ENCODE measurements around the gene ADM5. TPM values are rescaled to one million over a fixed set of nuclear protein-coding genes. Genes with fewer than 3 reads are reported as not detected.
A peak's percentile ranks its signal among the peaks of the same experiment; 100 is the strongest.

The ADM5 gene
- total RNA-seq, 1 donor from 2014 or later, result 0.53 TPM

- H3K36me3 ChIP-seq (ENCODE audit: control insufficient read depth, insufficient read depth, low read length), result peaks cover 29% of the 10 kb centered on the region
- FAIRE-seq, result no peak
- DNase-seq (ENCODE audit: low read depth), result peak; percentile 67
- no peaks in the 10 kb centered on the region for H3K27me3 ChIP-seq (ENCODE audit: control insufficient read depth, insufficient read depth, low read length)
- peak; percentile 100 for TF ChIP-seq CTCF (IDR thresholded peaks at IDR 0.05; ENCODE audit: insufficient read depth, low read length, severe bottlenecking)
- H3K4me3 ChIP-seq (ENCODE audit: low read depth, low read length), result no peak overlapping the region
Measured at GRCh38 chr19:49680421-49681351, 8.7 kb upstream of the ADM5 start.

GRCh38 chr19:49681830-49682229, 7.6 kb upstream of the ADM5 start:
- no peak for TF ChIP-seq CTCF (IDR thresholded peaks at IDR 0.05; ENCODE audit: insufficient read depth, low read length, severe bottlenecking)
- peaks cover 35% of the 10 kb centered on the region for H3K36me3 ChIP-seq (ENCODE audit: control insufficient read depth, insufficient read depth, low read length)
- FAIRE-seq, result no peak
- H3K4me3 ChIP-seq (ENCODE audit: low read depth, low read length), result no peak overlapping the region
- no peak for DNase-seq (ENCODE audit: low read depth)
- H3K27me3 ChIP-seq (ENCODE audit: control insufficient read depth, insufficient read depth, low read length), result no peaks in the 10 kb centered on the region

DNA sequence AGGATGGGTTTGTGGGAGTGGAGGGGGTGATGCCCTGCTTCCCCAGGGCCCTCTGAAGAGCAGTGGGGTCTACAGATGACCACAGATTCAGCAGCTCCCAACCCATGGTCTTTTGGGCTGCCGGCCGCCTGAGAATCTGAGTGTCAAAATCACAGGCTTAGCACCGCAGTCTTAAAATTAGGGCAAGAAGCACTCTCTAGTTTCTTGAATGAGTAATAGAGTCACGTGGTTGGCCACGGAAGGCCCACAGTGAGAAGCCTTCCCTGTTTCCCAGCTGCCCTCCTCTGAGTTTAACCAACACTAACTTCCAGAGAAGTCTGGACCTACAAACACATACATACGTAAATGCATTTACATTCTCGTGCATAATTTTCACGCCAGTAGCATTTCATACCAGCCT, 7.1 kb upstream of the ADM5 start:
- no peak for TF ChIP-seq CTCF (IDR thresholded peaks at IDR 0.05; ENCODE audit: insufficient read depth, low read length, severe bottlenecking)

GRCh38 chr19:49683814-49684250, 5.6 kb upstream of the ADM5 start:
- FAIRE-seq, result no peak
- DNase-seq (ENCODE audit: low read depth), result no peak

More for the DNA sequence above, 7.1 kb upstream of the ADM5 start:
- Histone ChIP-seq H3K4me3 (ENCODE audit: low read depth, low read length) (no peak overlapping the region), H3K36me3 (ENCODE audit: control insufficient read depth, insufficient read depth, low read length) (peaks cover 35% of the 10 kb centered on the region), H3K27me3 (ENCODE audit: control insufficient read depth, insufficient read depth, low read length) (no peaks in the 10 kb centered on the region)
- DNase-seq (ENCODE audit: low read depth), result no peak
- FAIRE-seq, result no peak

GRCh38 chr19:49684251-49684982, 5.0 kb upstream of the ADM5 start:
- H3K36me3 ChIP-seq (ENCODE audit: control insufficient read depth, insufficient read depth, low read length), result peaks cover 41% of the 10 kb centered on the region
- no peaks in the 10 kb centered on the region for H3K27me3 ChIP-seq (ENCODE audit: control insufficient read depth, insufficient read depth, low read length)
- no peak overlapping the region for H3K4me3 ChIP-seq (ENCODE audit: low read depth, low read length)
- TF ChIP-seq CTCF (IDR thresholded peaks at IDR 0.05; ENCODE audit: insufficient read depth, low read length, severe bottlenecking), result peak; percentile 70
- DNase-seq (ENCODE audit: low read depth), result no peak
- no peak for FAIRE-seq

More at GRCh38 chr19:49683814-49684250, 5.6 kb upstream of the ADM5 start:
- no peak overlapping the region for H3K4me3 ChIP-seq (ENCODE audit: low read depth, low read length)
- no peak for TF ChIP-seq CTCF (IDR thresholded peaks at IDR 0.05; ENCODE audit: insufficient read depth, low read length, severe bottlenecking)
- peaks cover 41% of the 10 kb centered on the region for H3K36me3 ChIP-seq (ENCODE audit: control insufficient read depth, insufficient read depth, low read length)
- H3K27me3 ChIP-seq (ENCODE audit: control insufficient read depth, insufficient read depth, low read length), result no peaks in the 10 kb centered on the region

Data from bronchial epithelial cell (primary cell).